Sigmoid colon (tissue), 4 donors: ENCODE results near the gene B3GAT1.

Source experiments
- POLR2A ChIP-seq, 2 donors: fragments of 450-650 bp; IDR thresholded peaks; one replicate each; pipeline ENCODE4 v1.6.1; 2016; ENCODE audit warnings: antibody characterized with exemption in 2 of 2, mild to moderate bottlenecking in 2 of 2, moderate library complexity in 2 of 2
- POLR2AphosphoS5 ChIP-seq, 4 donors: sonication (generic); formaldehyde crosslinking; IDR thresholded peaks; one replicate each; pipeline ENCODE4 v1.6.1; 2017; ENCODE audit warnings: antibody characterized with exemption in 4 of 4

- TF ChIP-seq POLR2A (IDR thresholded peaks at IDR 0.05) = no peak
- peak in 1 of 4 donors; percentile 3 for TF ChIP-seq POLR2AphosphoS5 (IDR thresholded peaks at IDR 0.05)
Measured at GRCh38 chr11:134380229-134380628, 31.8 kb downstream of the B3GAT1 start.
